Neural progenitor cell (in vitro differentiated cells): ENCODE data around the gene CXCL1. TPM values are rescaled to one million over a fixed set of nuclear protein-coding genes. Genes with fewer than 3 reads are reported as not detected.

Source experiments
- DNase-seq: peaks from one replicate; pipeline ENCODE4 v3.0.0-alpha.2; 2016; ENCODE audit warnings: low spot score
- H2AFZ ChIP-seq: fragments of 200-600 bp; sonication (generic); replicated peaks from 2 replicates; pipeline ENCODE4 v1.6.1; 2016; ENCODE audit warnings: antibody characterized with exemption
- H3F3A ChIP-seq: fragments of 200-600 bp; sonication (generic); 2 replicates; pipeline ENCODE4 v1.6.1; 2016; ENCODE audit warnings: antibody characterized with exemption, low read depth
- H3K27ac ChIP-seq: fragments of 200-600 bp; sonication (generic); 2 replicates; pipeline ENCODE4 v1.5.1; 2016; ENCODE audit warnings: mild to moderate bottlenecking
- H3K27me3 ChIP-seq: fragments of 200-600 bp; sonication (generic); 2 replicates; pipeline ENCODE4 v1.6.1; 2016; ENCODE audit warnings: mild to moderate bottlenecking, moderate library complexity
- H3K36me3 ChIP-seq: fragments of 200-600 bp; sonication (generic); 2 replicates; pipeline ENCODE4 v1.5.1; 2016
- H3K4me1 ChIP-seq: fragments of 200-600 bp; sonication (generic); 2 replicates; pipeline ENCODE4 v1.6.1; 2016; ENCODE audit warnings: mixed run types
- H3K4me2 ChIP-seq: fragments of 200-600 bp; sonication (generic); 2 replicates; pipeline ENCODE4 v1.6.1; 2016
- H3K4me3 ChIP-seq: fragments of 200-600 bp; sonication (generic); 2 replicates; pipeline ENCODE4 v1.5.1; 2016
- H3K79me2 ChIP-seq: fragments of 200-600 bp; sonication (generic); 2 replicates; pipeline ENCODE4 v1.6.1; 2016; ENCODE audit warnings: low read depth
- H3K9ac ChIP-seq: fragments of 200-600 bp; sonication (generic); 2 replicates; pipeline ENCODE4 v1.6.1; 2016
- H3K9me3 ChIP-seq: fragments of 200-600 bp; sonication (generic); 2 replicates; pipeline ENCODE4 v1.5.1; 2016; ENCODE audit warnings: low read depth
- H4K20me1 ChIP-seq: fragments of 200-600 bp; sonication (generic); 2 replicates; pipeline ENCODE4 v1.6.1; 2016; ENCODE audit warnings: low read depth
- H3K27ac Mint-ChIP-seq: 3 replicates; pipeline ENCODE4 v1.8.0; 2021; ENCODE audit warnings: mixed read lengths
- H3K27me3 Mint-ChIP-seq: 2 replicates; pipeline ENCODE4 v1.8.0; 2022; ENCODE audit warnings: low read depth, mild to moderate bottlenecking, inconsistent platforms, moderate library complexity, mixed read lengths; ENCODE audit not compliant: insufficient read depth
- H3K36me3 Mint-ChIP-seq: 3 replicates; pipeline ENCODE4 v1.8.0; 2021; ENCODE audit warnings: mixed read lengths
- H3K4me1 Mint-ChIP-seq: 3 replicates; pipeline ENCODE4 v1.8.0; 2021; ENCODE audit warnings: mixed read lengths
- H3K4me3 Mint-ChIP-seq: 3 replicates; pipeline ENCODE4 v1.8.0; 2021; ENCODE audit warnings: mild to moderate bottlenecking, moderate library complexity, mixed read lengths
- H3K9me3 Mint-ChIP-seq: 3 replicates; pipeline ENCODE4 v1.8.0; 2020; ENCODE audit warnings: mixed read lengths
- EZH2 ChIP-seq: fragments of 200-600 bp; sonication (generic); IDR thresholded peaks from 2 replicates; pipeline ENCODE4 v1.6.1; 2017; ENCODE audit warnings: antibody characterized with exemption, mild to moderate bottlenecking, moderate library complexity
- EZH2phosphoT487 ChIP-seq: fragments of 200-600 bp; sonication (generic); IDR thresholded peaks from 2 replicates; pipeline ENCODE4 v1.6.1; 2017; ENCODE audit warnings: antibody characterized with exemption
- total RNA-seq: library from RNA; depleted of rRNA; stranded (reverse); fragments of >200 nt; gene quantifications from 2 replicates; pipeline ENCODE4 v1.2.3, GENCODE V29; 2015; ENCODE audit warnings: low replicate concordance
- TF ChIP-seq, protein P1 (sequence below): fragments of 200-600 bp; sonication (generic); IDR thresholded peaks from 2 replicates; pipeline ENCODE4 v1.5.1; 2017; ENCODE audit warnings: antibody characterized with exemption, mild to moderate bottlenecking

The CXCL1 gene
- total RNA-seq, 1 donor from 2014 or later = not detected

DNA sequence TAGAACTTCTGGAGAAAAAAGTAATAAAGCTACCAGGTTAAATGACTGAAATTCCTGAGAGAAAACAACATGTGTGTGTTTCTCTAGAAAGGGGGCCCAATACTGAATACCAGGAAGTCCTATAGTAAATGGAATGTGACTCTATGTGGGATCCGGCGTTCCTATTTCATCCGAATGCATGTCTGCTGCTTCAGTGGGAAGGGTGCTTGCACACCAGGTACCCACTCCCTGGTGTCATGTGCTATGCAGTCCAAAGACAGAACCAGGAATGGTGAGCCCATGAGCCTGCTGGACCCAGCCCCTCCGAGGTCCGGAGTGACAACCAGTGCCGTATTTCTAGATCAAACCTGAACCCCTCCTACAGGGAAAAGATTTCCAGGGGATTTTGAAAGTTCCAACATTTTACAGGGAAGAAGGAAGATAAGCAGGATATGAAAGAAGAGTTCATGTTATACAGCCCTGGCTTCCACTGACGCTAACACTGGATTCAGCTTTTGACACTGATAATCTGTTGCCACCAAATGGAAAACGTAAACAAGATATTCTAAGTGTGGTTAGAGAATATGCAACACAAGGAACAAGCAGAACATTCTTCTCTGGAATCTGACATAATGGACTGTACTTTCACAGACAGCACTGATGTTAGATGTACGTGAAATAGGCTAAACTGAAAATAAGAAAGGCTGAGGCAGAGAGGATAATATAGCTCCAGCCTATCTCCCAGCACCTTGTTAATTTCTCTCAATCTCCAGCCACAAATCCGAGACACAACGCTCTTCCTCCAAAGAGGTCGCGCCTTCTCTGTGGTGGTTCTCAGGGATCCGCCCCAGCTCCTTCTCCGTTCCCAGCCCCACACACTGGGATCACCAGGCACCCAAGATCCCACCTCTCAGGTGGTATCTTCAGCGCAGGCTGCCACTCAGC lies 725 bp upstream of the CXCL1 start:
- Histone ChIP-seq H2AFZ (peak overlapping the region; percentile 97), H3K9me3 (no peaks in the 10 kb centered on the region), H3K36me3 (no peaks in the 10 kb centered on the region), H3K9ac (no peak overlapping the region), H4K20me1 (no peaks in the 10 kb centered on the region), H3K79me2 (no peaks in the 10 kb centered on the region), H3K4me1 (no peaks in the 10 kb centered on the region), H3K27ac (no peak overlapping the region), H3F3A (no peaks in the 10 kb centered on the region), H3K4me3 (peak overlapping the region; percentile 71), H3K4me2 (peak overlapping the region; percentile 88), H3K27me3 (peaks cover 65% of the 10 kb centered on the region)
- H3K27me3 Mint-ChIP-seq = peaks cover 7% of the 10 kb centered on the region
- H3K9me3 Mint-ChIP-seq = no peaks in the 10 kb centered on the region
- TF ChIP-seq EZH2 = no peak
- TF ChIP-seq, protein P1, sequence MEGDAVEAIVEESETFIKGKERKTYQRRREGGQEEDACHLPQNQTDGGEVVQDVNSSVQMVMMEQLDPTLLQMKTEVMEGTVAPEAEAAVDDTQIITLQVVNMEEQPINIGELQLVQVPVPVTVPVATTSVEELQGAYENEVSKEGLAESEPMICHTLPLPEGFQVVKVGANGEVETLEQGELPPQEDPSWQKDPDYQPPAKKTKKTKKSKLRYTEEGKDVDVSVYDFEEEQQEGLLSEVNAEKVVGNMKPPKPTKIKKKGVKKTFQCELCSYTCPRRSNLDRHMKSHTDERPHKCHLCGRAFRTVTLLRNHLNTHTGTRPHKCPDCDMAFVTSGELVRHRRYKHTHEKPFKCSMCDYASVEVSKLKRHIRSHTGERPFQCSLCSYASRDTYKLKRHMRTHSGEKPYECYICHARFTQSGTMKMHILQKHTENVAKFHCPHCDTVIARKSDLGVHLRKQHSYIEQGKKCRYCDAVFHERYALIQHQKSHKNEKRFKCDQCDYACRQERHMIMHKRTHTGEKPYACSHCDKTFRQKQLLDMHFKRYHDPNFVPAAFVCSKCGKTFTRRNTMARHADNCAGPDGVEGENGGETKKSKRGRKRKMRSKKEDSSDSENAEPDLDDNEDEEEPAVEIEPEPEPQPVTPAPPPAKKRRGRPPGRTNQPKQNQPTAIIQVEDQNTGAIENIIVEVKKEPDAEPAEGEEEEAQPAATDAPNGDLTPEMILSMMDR = no peak
- TF ChIP-seq EZH2phosphoT487 = no peak
- no peaks in the 10 kb centered on the region for H3K36me3 Mint-ChIP-seq
- no peak overlapping the region for H3K27ac Mint-ChIP-seq
- peaks cover 7% of the 10 kb centered on the region for H3K4me1 Mint-ChIP-seq
- peak overlapping the region; percentile 84 for H3K4me3 Mint-ChIP-seq
- DNase-seq = no peak

DNA sequence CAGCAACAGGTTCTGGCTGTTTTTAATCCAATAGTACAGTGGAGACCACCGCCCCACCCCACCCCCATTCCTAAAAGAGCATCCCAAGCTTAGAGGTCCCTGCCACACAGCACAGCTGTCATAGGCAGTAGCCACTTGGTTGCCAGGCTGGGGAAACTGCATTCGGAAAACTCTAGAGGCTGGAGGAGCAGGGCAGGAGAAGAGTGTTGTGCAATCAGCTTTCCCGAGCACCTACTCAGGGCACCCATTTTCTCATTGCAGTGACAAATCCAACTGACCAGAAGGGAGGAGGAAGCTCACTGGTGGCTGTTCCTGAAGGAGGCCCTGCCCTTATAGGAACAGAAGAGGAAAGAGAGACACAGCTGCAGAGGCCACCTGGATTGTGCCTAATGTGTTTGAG lies 1.1 kb downstream of the CXCL1 start:
- no peaks in the 10 kb centered on the region for H3K9me3 Mint-ChIP-seq
- H3K27me3 ChIP-seq = peaks cover 65% of the 10 kb centered on the region
- no peaks in the 10 kb centered on the region for H3K4me1 ChIP-seq
- peaks cover 4% of the 10 kb centered on the region for H3K4me1 Mint-ChIP-seq
- no peaks in the 10 kb centered on the region for H3K36me3 Mint-ChIP-seq
- H3K9ac ChIP-seq = no peak overlapping the region
- H3K36me3 ChIP-seq = no peaks in the 10 kb centered on the region
- peaks cover 3% of the 10 kb centered on the region for H3K27me3 Mint-ChIP-seq
- no peaks in the 10 kb centered on the region for H3F3A ChIP-seq
- DNase-seq = no peak
- H3K4me3 Mint-ChIP-seq = peak overlapping the region; percentile 84
- no peak overlapping the region for H3K4me3 ChIP-seq
- no peak overlapping the region for H2AFZ ChIP-seq
- TF ChIP-seq EZH2 (no peak), EZH2phosphoT487 (no peak)
- TF ChIP-seq, protein P1 = no peak
- no peaks in the 10 kb centered on the region for H4K20me1 ChIP-seq
- no peaks in the 10 kb centered on the region for H3K9me3 ChIP-seq
- no peak overlapping the region for H3K4me2 ChIP-seq
- no peak overlapping the region for H3K27ac Mint-ChIP-seq
- H3K79me2 ChIP-seq = no peaks in the 10 kb centered on the region
- H3K27ac ChIP-seq = no peak overlapping the region

DNA sequence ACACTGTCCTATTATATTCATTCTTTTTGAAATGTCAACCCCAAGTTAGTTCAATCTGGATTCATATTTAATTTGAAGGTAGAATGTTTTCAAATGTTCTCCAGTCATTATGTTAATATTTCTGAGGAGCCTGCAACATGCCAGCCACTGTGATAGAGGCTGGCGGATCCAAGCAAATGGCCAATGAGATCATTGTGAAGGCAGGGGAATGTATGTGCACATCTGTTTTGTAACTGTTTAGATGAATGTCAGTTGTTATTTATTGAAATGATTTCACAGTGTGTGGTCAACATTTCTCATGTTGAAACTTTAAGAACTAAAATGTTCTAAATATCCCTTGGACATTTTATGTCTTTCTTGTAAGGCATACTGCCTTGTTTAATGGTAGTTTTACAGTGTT lies 1.6 kb downstream of the CXCL1 start:
- no peak overlapping the region for H3K27ac Mint-ChIP-seq
- H3K4me3 ChIP-seq = no peak overlapping the region
- no peak overlapping the region for H3K27ac ChIP-seq
- no peak overlapping the region for H2AFZ ChIP-seq
- peaks cover 3% of the 10 kb centered on the region for H3K27me3 Mint-ChIP-seq
- no peak overlapping the region for H3K4me2 ChIP-seq
- H3K9ac ChIP-seq = no peak overlapping the region
- no peaks in the 10 kb centered on the region for H3K9me3 Mint-ChIP-seq
- no peaks in the 10 kb centered on the region for H3K79me2 ChIP-seq
- H3K4me1 Mint-ChIP-seq = peaks cover 4% of the 10 kb centered on the region
- no peaks in the 10 kb centered on the region for H3K36me3 ChIP-seq
- H4K20me1 ChIP-seq = no peaks in the 10 kb centered on the region
- H3K27me3 ChIP-seq = peaks cover 65% of the 10 kb centered on the region
- H3K36me3 Mint-ChIP-seq = no peaks in the 10 kb centered on the region
- TF ChIP-seq EZH2 = no peak
- TF ChIP-seq EZH2phosphoT487 = no peak
- TF ChIP-seq, protein P1 = no peak
- no peak overlapping the region for H3K4me3 Mint-ChIP-seq
- no peaks in the 10 kb centered on the region for H3K4me1 ChIP-seq
- no peaks in the 10 kb centered on the region for H3F3A ChIP-seq
- no peak for DNase-seq
- no peaks in the 10 kb centered on the region for H3K9me3 ChIP-seq
